GM18951 (cell line): ENCODE data around the gene CACNA1C.
"Not testable (repeated sequence)": the region's sequence is repeated elsewhere in the genome, so short reads cannot be mapped to it uniquely, and the experiment has no call there.

Experiments
- POLR2A ChIP-seq: IDR thresholded peaks from 4 replicates; pipeline ENCODE4 v1.6.1; 2011; ENCODE audit warnings: mild to moderate bottlenecking; ENCODE audit not compliant: insufficient read length, insufficient read depth; ENCODE audit errors: extremely low read depth
- in situ Hi-C: fragments of 300-500 bp; cut with MboI; formaldehyde crosslinking; loops from one replicate; pipeline ENCODE4 v1.12.0; 2022; ENCODE audit warnings: low sequenced_read_pairs, mixed read lengths, inconsistent platforms; ENCODE audit not compliant: unreplicated experiment

CACNA1C gene

DNA sequence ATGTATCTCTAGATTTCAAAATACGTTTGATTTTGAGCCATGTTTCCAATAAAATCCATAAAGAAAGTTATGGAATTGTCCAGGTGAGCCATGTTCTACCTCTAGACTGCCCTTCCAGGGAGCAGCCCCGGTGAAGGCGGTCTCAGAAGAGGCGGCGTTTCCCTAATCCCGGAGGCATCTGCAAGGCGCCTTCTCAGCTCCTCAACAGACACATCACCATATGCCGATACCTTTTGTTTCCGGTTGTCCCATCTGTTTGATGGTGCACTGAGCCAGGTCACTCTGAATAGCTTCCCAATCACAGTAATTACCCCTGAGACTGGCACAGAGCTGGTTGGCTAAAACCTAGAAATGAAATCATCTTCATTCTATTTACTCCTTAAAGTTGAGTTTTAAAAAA is 436.5 kb downstream of the CACNA1C start:
- in situ Hi-C loops: no loop called here
- no peak for TF ChIP-seq POLR2A

DNA sequence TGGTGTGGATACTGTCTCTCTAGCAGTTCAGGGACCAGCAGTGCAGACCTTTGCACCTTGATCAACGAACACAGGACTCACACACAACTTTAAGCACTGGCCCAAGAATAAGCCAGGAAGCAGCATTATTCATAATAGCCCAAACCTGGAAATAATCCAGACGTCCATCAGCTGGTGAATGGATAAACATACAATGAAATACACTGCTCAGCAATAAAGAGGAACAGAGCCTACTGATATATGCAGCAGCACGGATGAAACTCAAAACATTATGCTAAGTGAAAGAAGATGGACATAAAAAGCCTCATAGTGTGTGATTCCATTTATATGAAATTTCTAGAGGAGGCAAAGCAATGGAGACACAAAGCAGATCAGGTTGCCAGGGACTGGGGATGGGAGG is 438.0 kb downstream of the CACNA1C start:
- no peak for TF ChIP-seq POLR2A
- in situ Hi-C loops: no loop called here

DNA sequence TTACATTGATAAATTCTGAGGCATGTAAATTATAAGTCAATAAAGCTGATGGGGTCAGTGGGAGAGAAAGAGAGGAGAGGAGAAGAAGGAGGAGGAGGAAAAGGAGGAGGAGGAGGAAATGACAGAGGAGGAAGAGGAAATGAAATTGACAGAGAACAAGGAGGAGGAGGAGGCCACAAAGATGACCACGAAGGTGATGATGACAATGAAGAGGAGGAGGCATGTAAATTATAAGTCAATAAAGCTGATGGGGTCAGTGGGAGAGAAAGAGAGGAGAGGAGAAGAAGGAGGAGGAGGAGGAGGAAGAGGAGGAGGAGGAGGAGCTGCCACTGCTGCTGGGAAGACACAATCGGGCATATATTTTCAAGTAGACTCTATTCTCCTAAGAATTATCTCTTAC is 438.6 kb downstream of the CACNA1C start:
- in situ Hi-C loops: not testable (repeated sequence)

DNA sequence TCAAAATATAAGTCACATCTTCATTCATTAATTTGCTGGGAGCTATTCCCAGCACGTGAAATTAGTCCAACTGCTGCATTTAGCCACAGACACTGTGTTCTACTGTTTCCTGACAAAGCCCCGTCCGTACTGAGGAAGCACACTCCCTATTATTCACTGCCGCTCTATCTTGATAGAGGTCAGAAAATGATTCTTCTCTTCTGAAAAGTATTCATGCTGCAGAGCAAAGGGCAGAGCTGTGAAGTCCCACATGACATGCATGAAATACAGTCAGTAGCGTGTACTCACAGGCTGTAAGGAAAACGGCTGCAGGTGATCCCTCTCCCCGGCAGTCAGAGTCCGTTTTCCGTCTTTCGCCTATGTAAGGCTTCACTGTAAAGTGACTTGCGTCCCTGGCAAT is 439.4 kb downstream of the CACNA1C start:
- in situ Hi-C loops: no loop called here
- TF ChIP-seq POLR2A: no peak

DNA sequence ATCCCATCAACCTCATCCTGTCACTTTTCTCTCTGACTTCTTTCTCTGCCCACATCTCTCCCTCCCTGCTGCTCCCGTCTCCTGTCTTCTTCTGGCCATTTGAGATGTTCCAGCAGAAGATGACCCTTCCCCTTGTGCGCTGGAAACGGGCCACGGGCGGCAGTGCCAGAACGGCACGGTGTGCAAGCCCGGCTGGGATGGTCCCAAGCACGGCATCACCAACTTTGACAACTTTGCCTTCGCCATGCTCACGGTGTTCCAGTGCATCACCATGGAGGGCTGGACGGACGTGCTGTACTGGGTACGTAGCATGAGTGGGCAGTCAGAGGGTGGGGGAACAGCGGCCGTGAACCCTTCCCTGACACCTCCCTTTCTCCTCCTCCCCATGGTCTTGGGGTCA is 440.3 kb downstream of the CACNA1C start:
- in situ Hi-C loops: no loop called here
- TF ChIP-seq POLR2A: no peak

DNA sequence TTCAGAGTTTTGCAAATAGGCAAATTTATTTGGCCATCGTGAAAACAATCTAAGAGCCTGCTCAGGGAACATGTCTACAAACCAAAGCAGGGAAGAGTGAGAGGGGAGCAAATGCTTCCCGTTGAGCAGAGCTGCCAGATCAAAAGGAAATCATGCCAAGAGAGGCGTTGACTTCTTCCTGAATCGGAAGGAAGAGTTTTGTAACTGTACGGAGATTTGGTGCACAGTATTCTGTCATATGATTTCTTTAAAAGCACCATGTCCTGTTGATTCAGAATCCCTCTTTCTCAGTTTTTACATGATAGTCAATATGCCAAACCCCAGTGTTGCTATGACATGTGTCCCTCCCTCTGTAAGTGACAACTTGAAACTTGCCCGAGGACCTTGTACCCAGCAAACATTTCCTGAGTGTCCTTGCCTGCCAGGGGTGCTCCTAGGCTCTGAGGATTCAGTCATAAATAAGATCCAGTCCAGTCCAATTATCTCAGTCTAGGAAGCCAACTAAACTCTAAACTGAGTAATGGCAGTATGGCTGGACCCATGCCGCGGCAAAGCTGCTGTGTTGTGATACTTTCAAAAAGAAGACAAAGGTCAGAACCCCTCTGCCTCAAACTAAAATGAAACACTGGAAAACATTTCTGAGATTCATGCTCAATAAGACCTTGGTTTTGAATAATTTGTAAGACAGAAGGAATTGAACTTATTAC is 441.9 kb downstream of the CACNA1C start:
- in situ Hi-C loops: no loop called here
- no peak for TF ChIP-seq POLR2A

DNA sequence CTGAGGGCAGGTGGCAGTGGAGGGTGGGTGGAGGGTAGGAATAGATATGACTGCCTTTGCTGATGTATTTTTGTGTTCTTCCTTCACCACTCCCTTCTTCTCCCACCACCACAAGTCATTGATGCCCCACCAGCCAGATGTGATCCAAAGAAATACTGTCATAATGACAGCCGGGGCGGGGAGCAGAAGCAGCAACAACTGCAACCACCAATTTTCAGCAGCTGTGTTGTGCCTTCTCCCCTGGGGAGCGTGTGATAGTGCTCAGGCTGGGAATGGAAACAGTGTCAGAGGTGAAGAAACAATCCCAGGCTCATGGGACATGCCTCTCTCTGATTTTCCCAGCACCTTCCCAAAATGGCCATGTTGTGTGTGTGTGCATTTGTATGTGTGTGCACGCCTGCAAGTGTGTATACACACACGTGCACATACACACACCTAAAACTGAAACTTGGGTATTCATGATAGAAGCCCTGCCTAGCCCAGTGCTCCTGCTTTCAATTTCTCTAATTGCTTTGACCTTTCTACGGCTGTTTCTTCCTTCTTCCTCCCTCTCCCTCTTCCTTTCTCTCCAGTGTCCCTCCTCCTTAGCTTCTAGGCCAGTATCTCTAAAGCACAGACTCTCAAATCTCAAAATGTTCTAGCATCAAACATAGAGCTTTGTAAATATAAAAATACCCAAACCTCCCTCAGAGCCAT is 442.8 kb downstream of the CACNA1C start:
- in situ Hi-C loops: no loop called here
- no peak for TF ChIP-seq POLR2A

DNA sequence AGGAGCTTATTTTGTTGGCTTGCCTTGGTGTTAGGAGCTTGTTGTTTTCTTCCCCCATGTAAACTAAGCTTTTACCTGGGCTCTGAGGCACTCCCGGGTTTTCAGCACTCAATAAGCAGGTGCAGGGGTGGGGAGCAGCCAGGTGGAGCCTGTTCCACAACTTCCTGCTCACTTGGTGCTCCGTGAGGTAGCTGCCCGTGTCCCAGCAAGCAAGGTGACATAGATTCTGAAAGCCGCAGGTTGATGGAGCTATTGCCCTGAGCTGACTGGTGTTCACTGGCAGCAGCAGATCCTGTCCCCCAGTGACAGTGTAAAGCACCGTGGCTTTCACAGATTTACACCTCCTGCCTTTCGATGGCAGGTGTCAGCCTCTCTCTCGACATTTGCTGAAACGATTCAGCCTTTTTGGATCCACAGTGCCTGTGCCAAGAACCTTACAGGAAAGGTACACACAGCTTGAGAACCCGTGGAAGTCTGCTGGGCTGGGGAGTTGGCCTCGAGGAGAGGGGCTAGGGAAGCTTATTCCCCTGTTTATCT is 446.2 kb downstream of the CACNA1C start:
- in situ Hi-C loops: no loop called here
- no peak for TF ChIP-seq POLR2A

DNA sequence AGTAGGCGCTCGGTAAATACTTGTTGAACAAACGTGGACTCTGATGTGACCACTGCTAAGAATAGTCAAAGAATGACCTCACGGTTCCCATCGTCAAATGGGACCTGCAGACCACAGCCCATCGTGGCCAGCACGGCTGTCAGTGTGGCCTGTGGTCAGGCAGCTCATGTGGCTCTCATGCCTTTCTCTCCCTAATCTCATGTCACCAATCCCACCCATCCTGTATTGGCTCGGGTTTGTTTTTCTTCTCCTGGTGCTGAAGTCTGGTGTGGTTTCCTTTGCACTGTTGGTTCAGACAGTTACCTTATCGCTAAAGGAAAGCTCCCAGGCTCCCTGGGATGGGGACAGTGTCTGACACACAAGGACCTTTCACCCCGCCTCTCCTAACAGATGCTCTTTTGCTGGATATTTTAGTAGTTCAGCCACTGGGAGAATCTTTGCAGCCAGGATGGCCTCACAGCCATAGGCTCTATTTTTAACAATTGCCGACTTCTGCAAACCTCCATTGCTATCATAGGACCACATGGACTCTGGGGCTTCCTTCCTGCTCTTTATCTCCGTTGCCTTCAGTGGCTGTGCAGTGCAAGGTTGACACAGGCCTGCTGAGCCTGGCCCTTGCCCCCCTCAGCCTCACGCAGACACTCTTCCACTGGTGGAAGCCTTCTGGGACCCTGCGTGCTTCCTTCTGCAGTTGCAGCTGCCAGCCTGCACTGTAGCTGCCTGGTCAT is 448.8 kb downstream of the CACNA1C start:
- no peak for TF ChIP-seq POLR2A
- in situ Hi-C loops: no loop called here

DNA sequence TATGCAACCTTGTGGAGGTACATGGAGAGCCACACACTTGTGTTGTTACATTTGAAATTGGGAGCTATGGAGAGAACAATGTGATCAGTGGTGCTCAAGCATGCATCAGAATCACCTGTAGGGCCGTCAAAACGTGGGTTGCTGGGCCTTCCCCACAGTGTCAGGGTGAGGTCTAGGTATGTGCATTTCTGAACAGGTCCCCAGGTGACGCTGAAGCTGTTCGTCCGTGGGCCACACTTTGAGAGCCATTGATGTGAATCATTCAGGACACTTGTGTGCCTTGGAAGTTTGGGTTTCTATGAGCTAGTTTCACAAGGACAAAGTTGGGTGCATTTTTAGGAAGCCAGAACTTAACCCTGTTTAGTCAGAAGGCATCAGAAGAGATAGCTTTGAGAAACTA is 450.2 kb downstream of the CACNA1C start:
- TF ChIP-seq POLR2A: no peak
- in situ Hi-C loops: no loop called here

DNA sequence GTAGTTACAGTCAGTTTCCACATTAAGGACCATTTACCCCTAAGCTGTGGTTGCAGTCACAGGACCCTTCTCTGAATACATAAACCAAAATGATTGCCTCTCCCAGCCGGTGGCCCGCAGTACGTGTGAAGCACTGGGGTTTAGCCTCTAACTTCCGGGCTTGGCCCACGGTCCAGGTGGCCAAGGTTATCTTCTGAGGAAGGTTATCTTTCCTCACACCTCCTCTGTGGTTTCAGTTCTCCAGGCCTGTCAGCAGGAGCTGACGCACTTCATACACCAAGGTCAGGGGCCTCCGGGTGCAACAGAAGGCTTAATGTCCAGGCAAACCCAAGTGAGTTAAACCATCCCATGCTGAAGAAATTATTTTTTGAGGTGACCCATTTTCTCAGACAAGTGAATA is 451.0 kb downstream of the CACNA1C start:
- TF ChIP-seq POLR2A: no peak
- in situ Hi-C loops: no loop called here

DNA sequence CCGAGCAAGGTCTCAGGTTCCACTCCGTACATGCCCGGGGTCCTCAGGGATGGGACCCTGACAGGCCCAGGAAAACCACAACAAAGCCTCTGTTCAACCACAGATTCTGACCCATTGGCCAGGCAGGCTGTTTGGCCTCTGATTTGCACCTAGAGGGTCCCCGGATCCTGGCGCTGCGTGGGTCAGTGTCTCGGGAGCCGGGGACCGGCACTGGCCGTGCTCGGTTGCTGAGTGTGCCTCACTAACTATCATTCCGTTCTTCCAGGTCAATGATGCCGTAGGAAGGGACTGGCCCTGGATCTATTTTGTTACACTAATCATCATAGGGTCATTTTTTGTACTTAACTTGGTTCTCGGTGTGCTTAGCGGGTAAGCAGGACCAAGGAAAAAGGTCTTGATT is 451.8 kb downstream of the CACNA1C start:
- in situ Hi-C loops: no loop called here
- TF ChIP-seq POLR2A: no peak

DNA sequence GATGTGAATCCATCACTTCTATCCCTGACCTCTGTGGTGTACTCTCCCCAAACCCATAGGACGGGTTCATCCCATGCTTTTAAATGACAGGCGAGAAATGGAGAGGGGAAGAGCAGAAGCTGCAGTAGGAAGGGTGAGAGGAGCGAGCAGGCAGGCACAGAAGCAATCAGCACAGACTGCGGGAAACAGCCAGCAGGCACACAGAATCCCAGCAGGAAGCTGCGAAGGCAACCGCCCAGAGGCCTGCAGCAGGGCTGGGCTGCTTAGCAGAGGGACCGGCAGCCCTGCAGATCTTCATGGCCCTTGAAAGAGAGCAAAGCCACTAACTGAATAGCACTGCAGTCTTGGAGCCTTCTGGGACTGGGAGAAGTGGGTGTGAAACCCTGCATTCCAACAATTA is 455.0 kb downstream of the CACNA1C start:
- TF ChIP-seq POLR2A: no peak
- in situ Hi-C loops: no loop called here

DNA sequence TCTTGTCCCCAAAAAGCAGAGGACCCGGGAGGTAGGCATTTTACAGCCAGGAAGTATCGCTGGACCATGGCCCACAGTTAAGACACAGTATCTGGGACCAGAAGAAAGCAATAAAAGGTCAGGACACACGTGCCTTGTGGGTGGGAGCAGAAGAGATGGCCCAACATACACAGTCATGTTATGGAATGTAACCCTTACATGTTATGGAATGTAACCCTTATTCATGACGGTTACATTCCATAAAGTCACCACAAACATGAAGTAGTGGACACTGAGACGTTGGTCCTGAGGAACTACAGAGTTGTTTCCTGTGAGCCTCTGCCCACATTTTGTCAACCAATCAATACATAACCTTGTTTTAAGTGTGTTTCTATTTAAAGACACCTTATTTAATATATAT is 456.4 kb downstream of the CACNA1C start:
- TF ChIP-seq POLR2A: no peak
- in situ Hi-C loops: no loop called here
